Mesothelial cell of epicardium (in vitro differentiated cells): ENCODE measurements around the gene FAM167B. TPM values are rescaled to one million over a fixed set of nuclear protein-coding genes. Genes with fewer than 3 reads are reported as not detected.

Experiments used
- DNase-seq, 2 experiments: peaks; one replicate each; pipeline ENCODE4 v3.0.0; 2021; ENCODE audit warnings: low spot score in 2 of 2; ENCODE audit not compliant: unreplicated experiment in 2 of 2
- H3K27ac Mint-ChIP-seq: 2 replicates; pipeline ENCODE4 v1.8.0; 2021; ENCODE audit warnings: mixed read lengths
- H3K27me3 Mint-ChIP-seq: 2 replicates; pipeline ENCODE4 v1.8.0; 2021; ENCODE audit warnings: low read depth, mixed read lengths
- H3K36me3 Mint-ChIP-seq: 2 replicates; pipeline ENCODE4 v1.8.0; 2021; ENCODE audit warnings: mixed read lengths
- H3K4me1 Mint-ChIP-seq: 2 replicates; pipeline ENCODE4 v1.8.0; 2021; ENCODE audit warnings: mixed read lengths
- H3K4me3 Mint-ChIP-seq: 2 replicates; pipeline ENCODE4 v1.8.0; 2021; ENCODE audit warnings: mild to moderate bottlenecking, moderate library complexity, mixed read lengths
- H3K9me3 Mint-ChIP-seq: 2 replicates; pipeline ENCODE4 v1.8.0; 2021; ENCODE audit warnings: mixed read lengths
- total RNA-seq: library from RNA; stranded (reverse); gene quantifications from 3 replicates; pipeline ENCODE4 v1.2.1, GENCODE V29; 2021
- TF ChIP-seq, protein P1 (sequence below): fragments of 200-600 bp; sonication (generic); IDR thresholded peaks from one replicate; pipeline ENCODE4 v1.5.0; 2021; ENCODE audit warnings: antibody characterized with exemption; ENCODE audit not compliant: unreplicated experiment

The FAM167B gene
- total RNA-seq, 1 donor from 2014 or later, result 1.8 TPM

DNA sequence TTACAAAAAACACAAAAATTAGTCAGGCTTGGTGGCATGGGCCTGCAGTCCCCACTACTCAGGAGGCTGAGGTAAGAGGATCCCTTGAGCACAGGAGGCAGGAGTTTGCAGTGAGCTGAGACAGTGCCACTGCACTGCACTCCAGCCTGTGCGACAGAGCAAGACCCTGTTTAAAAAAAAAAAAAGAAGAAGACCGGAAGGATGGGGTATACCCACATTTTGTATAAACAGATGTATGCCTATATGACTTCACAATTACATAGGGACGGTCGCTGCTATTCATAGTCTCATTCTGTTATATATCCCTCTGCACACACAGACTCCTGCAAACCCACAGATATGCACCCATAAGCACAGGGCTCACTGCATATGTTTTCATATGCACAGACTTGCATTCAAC, 16.7 kb downstream of the FAM167B start:
- H3K27me3 Mint-ChIP-seq, result no peaks in the 10 kb centered on the region
- H3K4me1 Mint-ChIP-seq, result peaks cover 2% of the 10 kb centered on the region
- no peaks in the 10 kb centered on the region for H3K9me3 Mint-ChIP-seq
- H3K4me3 Mint-ChIP-seq, result no peak overlapping the region
- no peak for DNase-seq
- H3K27ac Mint-ChIP-seq, result no peak overlapping the region
- H3K36me3 Mint-ChIP-seq, result no peaks in the 10 kb centered on the region
- TF ChIP-seq, protein P1, sequence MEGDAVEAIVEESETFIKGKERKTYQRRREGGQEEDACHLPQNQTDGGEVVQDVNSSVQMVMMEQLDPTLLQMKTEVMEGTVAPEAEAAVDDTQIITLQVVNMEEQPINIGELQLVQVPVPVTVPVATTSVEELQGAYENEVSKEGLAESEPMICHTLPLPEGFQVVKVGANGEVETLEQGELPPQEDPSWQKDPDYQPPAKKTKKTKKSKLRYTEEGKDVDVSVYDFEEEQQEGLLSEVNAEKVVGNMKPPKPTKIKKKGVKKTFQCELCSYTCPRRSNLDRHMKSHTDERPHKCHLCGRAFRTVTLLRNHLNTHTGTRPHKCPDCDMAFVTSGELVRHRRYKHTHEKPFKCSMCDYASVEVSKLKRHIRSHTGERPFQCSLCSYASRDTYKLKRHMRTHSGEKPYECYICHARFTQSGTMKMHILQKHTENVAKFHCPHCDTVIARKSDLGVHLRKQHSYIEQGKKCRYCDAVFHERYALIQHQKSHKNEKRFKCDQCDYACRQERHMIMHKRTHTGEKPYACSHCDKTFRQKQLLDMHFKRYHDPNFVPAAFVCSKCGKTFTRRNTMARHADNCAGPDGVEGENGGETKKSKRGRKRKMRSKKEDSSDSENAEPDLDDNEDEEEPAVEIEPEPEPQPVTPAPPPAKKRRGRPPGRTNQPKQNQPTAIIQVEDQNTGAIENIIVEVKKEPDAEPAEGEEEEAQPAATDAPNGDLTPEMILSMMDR, result no peak

- Mint-ChIP-seq H3K9me3 (no peaks in the 10 kb centered on the region), H3K36me3 (no peaks in the 10 kb centered on the region), H3K27ac (no peak overlapping the region), H3K4me3 (no peak overlapping the region), H3K4me1 (peaks cover 2% of the 10 kb centered on the region), H3K27me3 (no peaks in the 10 kb centered on the region)
- TF ChIP-seq, protein P1, result no peak
- DNase-seq, result no peak
These were observed 18.8 kb downstream of the FAM167B start for GRCh38 chr1:32265846-32266245.

- peaks cover 6% of the 10 kb centered on the region for H3K4me1 Mint-ChIP-seq
- TF ChIP-seq, protein P1, result no peak
- no peaks in the 10 kb centered on the region for H3K36me3 Mint-ChIP-seq
- H3K27ac Mint-ChIP-seq, result peak overlapping the region; percentile 21
- no peak for DNase-seq
- H3K27me3 Mint-ChIP-seq, result no peaks in the 10 kb centered on the region
- H3K9me3 Mint-ChIP-seq, result no peaks in the 10 kb centered on the region
- H3K4me3 Mint-ChIP-seq, result no peak overlapping the region
These were observed 20.0 kb downstream of the FAM167B start for GRCh38 chr1:32266921-32267591.

DNA sequence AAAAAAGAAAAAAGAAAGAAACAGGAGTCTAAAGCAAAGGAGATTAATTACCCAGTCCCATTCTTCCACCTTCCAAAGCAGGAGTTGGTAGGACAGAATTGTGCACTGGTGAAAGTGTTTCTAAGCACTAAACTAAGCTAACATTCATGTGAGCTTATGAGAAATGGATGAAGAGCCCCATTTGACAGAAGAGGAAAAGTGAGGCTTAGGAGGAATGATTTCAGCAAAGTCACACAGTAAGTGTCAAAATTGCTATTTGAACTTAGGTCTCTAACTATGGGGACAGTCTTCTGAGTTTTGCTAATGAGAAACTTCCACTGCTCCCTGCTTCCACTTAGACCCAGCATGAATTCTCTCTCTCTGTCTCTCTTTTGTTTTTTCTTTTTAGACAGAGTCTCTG, 22.7 kb downstream of the FAM167B start:
- Mint-ChIP-seq H3K36me3 (no peaks in the 10 kb centered on the region), H3K27ac (no peak overlapping the region), H3K4me3 (no peak overlapping the region), H3K27me3 (no peaks in the 10 kb centered on the region), H3K4me1 (peaks cover 31% of the 10 kb centered on the region), H3K9me3 (no peaks in the 10 kb centered on the region)
- TF ChIP-seq, protein P1, result no peak
- no peak for DNase-seq

GRCh38 chr1:32272557-32273390, 25.8 kb downstream of the FAM167B start:
- TF ChIP-seq, protein P1, result no peak
- Mint-ChIP-seq H3K9me3 (no peaks in the 10 kb centered on the region), H3K27ac (peak overlapping the region; percentile 94), H3K4me3 (peak overlapping the region; percentile 50), H3K27me3 (no peaks in the 10 kb centered on the region), H3K36me3 (no peaks in the 10 kb centered on the region), H3K4me1 (peaks cover 29% of the 10 kb centered on the region)
- no peak for DNase-seq
